Measurements from ENCODE around the gene CIDEA. TPM values are rescaled to one million over a fixed set of nuclear protein-coding genes. Genes with fewer than 3 reads are reported as not detected.

CIDEA gene
- total and polyA plus RNA-seq, 9 of the 15 experiments (the other 6 are each of a cell fraction or from before 2014, with no cell fraction given), result not detected

DNA sequence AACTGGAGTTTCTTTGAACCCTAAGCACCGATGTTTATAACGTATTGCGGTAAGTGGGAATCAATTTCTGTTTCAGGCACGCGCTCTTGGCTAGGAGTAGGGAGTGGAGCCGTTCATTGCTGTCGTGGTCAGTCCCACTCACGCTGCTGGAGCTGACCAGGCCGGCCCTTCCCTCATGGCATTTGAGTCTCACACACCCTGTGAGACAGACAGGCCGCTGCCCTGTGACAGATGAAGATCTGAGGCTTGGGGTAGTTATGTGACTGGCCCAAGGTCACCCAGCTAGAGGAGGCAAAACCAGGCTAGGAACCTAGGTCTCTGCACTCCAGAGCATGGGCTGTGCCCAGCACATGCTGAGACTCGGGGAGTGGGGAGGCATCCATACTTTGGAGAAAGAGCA, 2.9 kb upstream of the CIDEA start:
- no TSS peak for BruUV-seq (replicated peaks)
- Histone ChIP-seq H3K27me3 (ENCODE audit: control insufficient read depth in 2 of 2, insufficient read depth in 2 of 2, low read length in 2 of 2) (peaks cover 43 to 72% of the 10 kb centered on the region in 2 experiments), H3K4me3 (no peak overlapping the region), H3K36me3 (ENCODE audit: control insufficient read depth, insufficient read depth, low read length) (no peaks in the 10 kb centered on the region), H3K79me2 (ENCODE audit: control insufficient read depth, insufficient read depth, low read length) (no peaks in the 10 kb centered on the region), H2AFZ (ENCODE audit: low read depth, low read length) (no peak overlapping the region), H3K9ac (ENCODE audit: insufficient read depth in 1 of 2, low read depth in 2 of 2, low read length in 2 of 2) (no peak overlapping the region), H3K27ac (ENCODE audit: extremely low read depth, low read depth, low read length) (no peak overlapping the region), H3K4me1 (replicated peaks in 1 of 2; ENCODE audit: control insufficient read depth in 2 of 2, insufficient read depth in 2 of 2, low read length in 2 of 2) (peaks cover 0 to 21% of the 10 kb centered on the region in 2 experiments; a peak in 2 of 5 replicates), H3K4me2 (ENCODE audit: insufficient read depth, low read length) (no peak overlapping the region), H3K9me3 (replicated peaks; ENCODE audit: control insufficient read depth, insufficient read depth, low read depth, low read length) (no peaks in the 10 kb centered on the region), H4K20me1 (replicated peaks; ENCODE audit: control insufficient read depth, insufficient read depth, low read length) (0 out of 2 replicates have a peak, but pooled peaks cover 3% of the 10 kb centered on the region), H3K9me1 (ENCODE audit: control insufficient read depth, insufficient read depth, low read length) (no peaks in the 10 kb centered on the region)
- CTCF ChIA-PET (ENCODE audit: low intra/inter-chr PET ratio), result no interaction called here
- ATAC-seq (no peak), FAIRE-seq (no peak), DNase-seq (ENCODE audit: extremely low read depth in 1 of 4, low spot score in 3 of 4) (no peak)
- intact Hi-C loops (cut with micrococcal nuclease), result no loop called here
- in situ Hi-C loops (cut with MboI), result no loop called here
- 11% methylated on average over 11 of the region's 11 CpGs for WGBS (ENCODE audit: insufficient coverage, low coverage, missing lambda C conversion rate)
- TF ChIP-seq ZNF507 (tag; conservative IDR thresholded peaks at IDR 0.05) (no peak), NR1H2 (CRISPR knock-in tag; IDR thresholded peaks at IDR 0.05) (no peak), RFX7 (CRISPR knock-in tag; IDR thresholded peaks at IDR 0.05) (no peak), TRIM28 (IDR thresholded peaks at IDR 0.05) (no peak), MBD2 (IDR thresholded peaks at IDR 0.05; ENCODE audit: borderline replicate concordance, low read depth) (no peak), ADNP (tag; IDR thresholded peaks at IDR 0.05) (no peak), CHD2 (IDR thresholded peaks at IDR 0.05; ENCODE audit: low read depth, low read length) (no peak), ZNF146 (CRISPR knock-in tag; IDR thresholded peaks at IDR 0.05; ENCODE audit: unreplicated experiment) (no peak), DIDO1 (tag; IDR thresholded peaks at IDR 0.05; ENCODE audit: low read depth) (no peak), CHD1 (IDR thresholded peaks at IDR 0.05; ENCODE audit: low read length) (no peak), MEF2A (IDR thresholded peaks at IDR 0.05; ENCODE audit: control insufficient read depth, low read depth, low read length) (no peak)
- POLR2A ChIA-PET, result interaction anchor here (1.0 kb wide), 1 partner anchor 77 kb away, joined by 5 read pairs; no protein-coding TSS in a partner anchor

Measured in K562 (cell line).